DMS 273 treated with DMSO at 0.1 percent for 48 hours (cell line): ENCODE results near the gene GJB4.
"Not testable (repeated sequence)": the region's sequence is repeated elsewhere in the genome, so short reads cannot be mapped to it uniquely, and the experiment has no call there.

Experiments used
- DNase-seq: peaks from one replicate; lab custom pipeline; 2025; lab: John Stamatoyannopoulos, UW

GJB4 gene

DNA sequence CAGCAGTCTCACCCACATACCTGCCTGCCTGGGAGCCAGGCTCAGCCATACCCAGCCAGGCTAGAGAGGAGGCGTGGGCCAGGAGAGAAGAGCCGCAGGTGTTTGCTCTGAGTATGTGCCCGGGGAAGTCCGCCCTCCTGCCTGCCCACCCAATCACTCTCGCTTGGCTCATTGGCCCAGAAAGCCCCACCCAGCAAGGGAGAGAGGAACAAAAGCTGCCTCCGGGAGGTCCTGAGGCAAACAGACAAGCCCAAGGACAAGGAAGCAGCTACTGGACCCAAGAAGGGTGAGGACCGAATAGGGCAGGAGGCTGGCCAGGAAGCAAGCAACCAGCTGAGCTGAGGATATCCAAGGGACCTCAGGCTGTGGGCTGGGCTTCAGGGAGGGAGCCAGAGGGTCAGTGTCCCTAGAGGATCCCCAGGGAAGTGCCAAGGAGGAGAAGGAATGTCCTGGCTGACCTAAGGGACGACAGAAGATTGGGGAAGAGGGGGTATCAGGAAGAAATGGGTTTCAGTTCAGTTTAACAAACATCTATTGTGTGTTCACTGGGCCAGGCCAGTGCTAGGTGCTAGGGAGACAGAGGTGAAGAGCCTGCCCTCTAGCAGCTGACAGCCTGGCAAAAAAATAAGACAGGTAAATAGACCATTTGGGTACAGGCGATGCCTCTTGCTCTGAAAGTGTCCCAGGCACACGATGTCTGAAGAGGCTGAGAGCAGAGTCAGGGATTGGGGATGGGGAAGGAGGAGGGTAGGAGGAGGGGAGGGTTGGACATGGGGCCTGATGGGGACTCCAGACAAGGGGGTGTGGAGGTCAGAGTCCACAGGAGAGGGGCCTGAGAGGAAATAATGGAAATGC is at the start of gene GJB4:
TSS of gene GJB4 (plus strand) at position 238 of the 855 bp plus-strand sequence. CDS start 1,515 bp downstream, outside the sequence.
- DNase-seq = no peak

GRCh38 chr1:34710812-34711211 is 48.7 kb upstream of the GJB4 start:
- no peak for DNase-seq

DNA sequence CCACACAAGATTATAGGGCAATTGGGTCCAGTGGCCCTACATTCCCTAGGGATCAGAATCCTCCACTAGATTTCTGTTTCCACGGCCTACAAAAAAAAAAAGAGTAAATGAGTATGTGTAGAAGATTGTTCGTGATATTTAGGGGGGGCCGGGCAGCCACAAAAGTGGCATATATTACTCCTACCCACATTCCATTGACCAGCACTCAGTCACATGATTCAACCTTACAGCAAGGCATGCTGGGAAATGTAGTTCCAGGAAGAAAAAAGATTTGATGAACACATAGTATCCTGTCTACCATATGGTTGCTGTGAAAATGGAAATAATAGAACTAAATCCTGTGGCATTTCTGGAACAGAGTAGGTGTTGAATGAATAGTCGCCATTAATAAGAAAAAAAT is 48.1 kb upstream of the GJB4 start:
- no peak for DNase-seq

DNA sequence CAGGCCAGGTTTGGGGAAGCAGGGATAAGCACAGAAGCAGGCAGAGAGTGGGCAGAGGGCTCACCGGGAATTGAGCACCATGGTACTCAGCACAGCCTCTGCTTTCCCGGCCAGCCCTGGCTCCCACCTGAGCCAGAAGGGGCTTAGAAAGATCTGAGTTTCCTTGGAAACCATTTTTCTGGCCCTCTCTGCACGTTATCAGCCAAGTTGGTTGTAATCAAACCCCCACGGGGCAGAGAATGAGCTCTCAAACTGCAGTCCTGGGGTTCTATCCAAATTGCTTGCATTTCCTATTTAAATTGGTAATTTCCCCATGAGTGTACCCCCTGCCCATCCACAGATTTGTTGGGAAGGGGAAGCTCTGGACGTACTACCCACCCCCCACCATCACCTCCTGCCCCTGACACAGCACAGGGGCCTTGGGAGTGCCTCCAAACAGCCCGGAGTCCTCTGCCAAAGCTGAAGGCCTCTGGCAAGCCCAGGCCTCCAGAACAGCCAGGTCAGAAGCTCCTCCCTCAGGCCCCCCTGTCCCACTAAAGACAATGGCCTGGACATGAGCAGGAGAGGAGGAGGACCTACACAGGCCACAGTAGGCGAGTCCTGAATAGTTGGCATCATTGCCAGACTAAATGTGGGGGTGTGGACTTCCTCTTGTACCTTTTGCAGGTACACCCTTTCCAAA is 47.4 kb upstream of the GJB4 start:
- no peak for DNase-seq

GRCh38 chr1:34713443-34713842 is 46.1 kb upstream of the GJB4 start:
- no peak for DNase-seq

DNA sequence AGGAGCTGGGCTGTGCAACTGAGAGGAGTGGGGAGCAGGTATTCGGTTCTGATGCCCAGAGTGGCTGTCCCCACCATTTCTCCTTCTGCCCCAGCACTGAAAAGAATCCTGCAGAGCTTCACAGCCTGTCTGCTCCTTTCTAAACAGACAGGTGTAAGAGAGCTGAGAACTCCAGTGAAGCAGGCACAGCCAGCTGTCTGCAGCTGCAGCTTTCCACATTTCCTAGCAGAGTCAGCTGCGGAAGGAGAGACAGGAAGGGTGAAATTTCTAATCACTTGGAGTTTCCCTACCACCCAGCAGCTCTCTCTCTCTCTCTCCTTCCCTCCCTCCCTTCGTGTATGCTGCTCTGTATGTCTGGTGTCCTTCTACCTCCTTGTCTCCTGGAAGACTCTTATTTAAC is 45.2 kb upstream of the GJB4 start:
- no peak for DNase-seq

DNA sequence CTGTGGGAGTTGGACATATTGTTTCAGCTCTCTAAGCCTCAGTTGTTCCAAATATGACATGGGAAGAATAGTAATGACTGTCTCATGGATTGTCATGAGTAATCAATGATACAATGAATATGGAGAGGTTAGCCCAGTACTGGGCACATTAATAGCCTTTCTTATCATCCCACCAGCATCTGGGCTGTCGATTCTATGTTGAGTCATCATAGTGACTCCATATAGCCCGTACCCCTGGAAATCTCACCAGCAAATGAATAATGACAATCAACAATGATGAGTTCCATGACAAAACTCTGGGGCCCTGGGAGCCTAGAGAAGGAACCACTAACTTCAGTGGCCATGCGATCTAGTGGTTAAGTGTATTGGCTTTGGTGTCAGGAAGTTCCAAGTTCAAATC is 44.4 kb upstream of the GJB4 start:
- no peak for DNase-seq

DNA sequence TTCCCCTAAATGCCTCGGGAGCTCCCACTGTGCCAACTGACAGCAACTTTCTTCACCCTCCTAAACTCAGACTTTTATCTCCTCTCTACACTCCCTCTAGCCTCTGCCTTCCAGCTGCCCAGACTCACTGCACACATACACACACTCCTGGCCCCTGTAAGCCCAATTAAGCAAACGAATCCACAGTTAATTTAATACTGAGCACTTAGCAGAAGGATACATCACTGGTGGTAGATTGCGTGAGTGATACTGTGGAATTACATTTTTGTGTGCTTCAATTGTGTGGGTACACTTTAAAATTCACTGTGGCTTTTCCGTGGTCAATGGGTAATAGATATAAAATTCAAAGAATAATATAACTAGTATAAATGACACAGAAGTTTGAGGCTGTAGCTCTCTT is 38.3 kb upstream of the GJB4 start:
- no peak for DNase-seq

DNA sequence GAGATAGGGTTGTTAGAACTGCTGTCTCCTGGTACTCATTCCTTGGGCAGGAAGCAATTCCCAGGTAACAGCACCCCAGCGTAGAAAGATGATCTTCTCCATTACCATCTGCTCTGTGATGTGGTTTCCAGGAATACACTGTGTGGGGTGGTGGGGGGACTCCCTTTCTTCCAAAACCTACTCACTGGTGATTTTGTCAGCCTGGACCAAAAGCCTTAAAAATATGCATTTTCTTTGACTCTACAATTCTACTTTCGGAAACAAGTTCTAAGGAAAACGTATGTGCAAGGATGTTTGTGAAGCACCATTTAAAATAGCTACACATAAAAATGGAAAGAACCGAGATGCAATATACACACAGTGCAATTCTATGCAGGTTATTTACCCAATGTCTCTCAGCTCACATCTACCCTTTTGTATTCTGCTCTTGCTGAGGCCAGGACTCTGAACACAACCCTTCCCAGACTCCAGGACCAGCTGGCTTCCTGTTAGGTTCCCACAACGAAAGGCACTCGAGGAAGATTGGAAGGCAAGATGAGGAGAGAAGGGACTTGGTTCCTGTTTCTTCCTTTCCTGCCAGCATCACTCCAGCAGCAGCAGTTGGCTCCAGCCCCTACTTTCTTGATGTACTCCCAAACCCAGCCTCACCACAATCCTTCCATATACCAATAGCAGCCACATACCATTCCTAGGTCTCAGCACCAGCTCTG is 37.7 kb upstream of the GJB4 start:
- no peak for DNase-seq

- DNase-seq = no peak
These were observed 32.7 kb upstream of the GJB4 start for GRCh38 chr1:34726861-34727260.

- DNase-seq = no peak
These were observed 29.1 kb upstream of the GJB4 start for GRCh38 chr1:34730485-34730884.

GRCh38 chr1:34732831-34733230 is 26.7 kb upstream of the GJB4 start:
- not testable (repeated sequence) for DNase-seq

DNA sequence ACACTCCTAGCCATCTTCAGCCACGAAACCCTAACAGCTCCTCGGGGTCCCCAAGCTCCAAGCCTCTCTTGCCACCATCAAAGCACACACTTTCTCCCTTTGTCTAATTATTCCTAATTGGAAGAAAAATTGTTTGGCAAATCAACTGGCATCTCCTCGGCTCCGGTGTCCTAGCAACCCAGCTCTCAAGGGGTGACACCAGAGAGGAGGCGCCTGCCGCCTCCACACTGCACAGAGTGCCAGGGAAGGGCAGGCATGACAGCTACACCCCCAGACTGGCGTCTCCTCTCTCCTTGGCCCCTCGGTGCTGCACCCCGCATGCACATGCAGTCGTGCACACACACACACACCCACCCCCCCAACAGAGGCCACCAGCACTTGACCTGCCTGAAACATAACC is 22.8 kb upstream of the GJB4 start:
- DNase-seq = no peak

DNA sequence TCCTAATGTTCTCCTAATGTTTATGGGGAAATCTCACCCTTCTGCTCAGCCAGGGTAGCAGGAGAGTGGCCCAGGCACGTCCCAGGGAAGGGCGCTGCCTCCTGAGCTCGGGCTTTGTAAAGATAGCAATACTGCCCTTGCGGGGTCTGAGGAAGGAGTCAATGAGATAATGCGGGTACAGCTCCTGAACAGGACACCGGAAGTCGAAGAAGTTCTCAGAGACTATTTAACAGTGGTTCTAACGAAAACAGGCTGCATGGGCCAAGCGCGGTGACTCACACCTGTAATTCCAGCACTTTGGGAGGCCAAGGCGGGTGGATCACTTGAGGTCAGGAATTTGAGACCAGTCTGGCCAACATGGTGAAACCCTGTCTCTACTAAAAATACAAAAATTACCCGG is 22.3 kb upstream of the GJB4 start:
- DNase-seq = not testable (repeated sequence)

GRCh38 chr1:34739613-34740012 is 19.9 kb upstream of the GJB4 start:
- DNase-seq = no peak

GRCh38 chr1:34740161-34740868 is 19.2 kb upstream of the GJB4 start:
- DNase-seq = no peak

DNA sequence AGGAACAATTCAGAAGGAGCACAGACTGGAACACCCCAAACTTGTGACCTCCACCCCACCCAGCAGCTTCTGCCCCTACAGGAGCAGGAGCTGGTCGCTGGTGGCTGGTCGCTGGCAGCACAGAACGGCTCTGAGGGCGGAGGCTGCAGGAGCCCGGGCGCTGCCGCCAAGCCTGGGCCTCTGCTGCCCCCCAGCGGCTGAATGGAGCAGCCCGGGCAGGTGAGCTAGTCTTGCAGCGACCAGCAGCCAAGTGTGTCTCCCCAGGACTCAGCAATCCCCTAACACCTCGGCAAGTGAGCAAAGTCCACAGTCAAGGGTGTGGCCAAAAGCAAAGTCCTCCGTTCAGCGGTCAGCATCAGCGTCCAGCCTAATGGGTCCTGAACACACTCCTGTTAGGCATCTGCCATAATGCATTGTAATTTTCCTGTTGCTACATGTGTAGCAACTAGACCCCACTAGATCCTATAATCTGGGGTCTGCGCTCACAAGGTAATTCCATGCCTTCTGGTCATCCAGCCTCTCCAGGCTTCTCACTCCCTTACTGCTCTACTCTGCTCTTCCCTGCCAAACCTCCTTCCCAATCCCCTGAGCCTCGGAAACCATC is 16.8 kb upstream of the GJB4 start:
- DNase-seq = peak; percentile 17

GRCh38 chr1:34743775-34744174 is 15.8 kb upstream of the GJB4 start:
- no peak for DNase-seq

DNA sequence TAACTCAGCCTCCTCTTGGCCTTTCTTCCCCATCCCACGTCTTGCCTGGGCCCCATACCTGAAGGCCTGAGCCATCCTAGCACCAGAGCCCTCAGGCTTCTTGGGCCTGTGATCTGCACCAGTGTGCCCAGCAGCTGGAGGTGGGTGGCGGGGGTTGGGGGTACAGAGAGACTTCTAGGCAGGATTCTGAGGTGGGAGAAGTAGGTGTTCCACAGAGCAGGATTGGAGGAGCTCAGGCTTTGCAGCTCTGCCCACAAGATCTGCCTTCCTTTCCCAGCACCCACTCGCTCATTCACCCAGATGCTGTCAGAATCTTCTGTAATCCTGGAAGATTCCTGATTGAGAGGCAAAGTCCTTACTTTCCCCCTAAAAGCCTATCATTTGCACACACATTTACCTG is 14.7 kb upstream of the GJB4 start:
- no peak for DNase-seq

- no peak for DNase-seq
These were observed 13.9 kb upstream of the GJB4 start for GRCh38 chr1:34745666-34746065.

- no peak for DNase-seq
These were observed 13.4 kb upstream of the GJB4 start for GRCh38 chr1:34746101-34746500.
